Testis (tissue), 2 donors: ENCODE measurements around the gene NFIB.

Experiments used
- POLR2A ChIP-seq: fragments of 450-650 bp; IDR thresholded peaks from one replicate; pipeline ENCODE4 v1.6.1; 2017; ENCODE audit warnings: antibody characterized with exemption, mild to moderate bottlenecking, moderate library complexity
- TF ChIP-seq, protein P1 (sequence below), 3 experiments: fragments of 450-650 bp in 2 of 3; fragments of 200-600 bp in 1 of 3; sonication (generic) in 1 of 3; IDR thresholded peaks; one replicate each; pipeline ENCODE4 v1.5.1; 2016 to 2019; ENCODE audit warnings: antibody characterized with exemption in 3 of 3, mild to moderate bottlenecking in 2 of 3, moderate library complexity in 1 of 3

DNA sequence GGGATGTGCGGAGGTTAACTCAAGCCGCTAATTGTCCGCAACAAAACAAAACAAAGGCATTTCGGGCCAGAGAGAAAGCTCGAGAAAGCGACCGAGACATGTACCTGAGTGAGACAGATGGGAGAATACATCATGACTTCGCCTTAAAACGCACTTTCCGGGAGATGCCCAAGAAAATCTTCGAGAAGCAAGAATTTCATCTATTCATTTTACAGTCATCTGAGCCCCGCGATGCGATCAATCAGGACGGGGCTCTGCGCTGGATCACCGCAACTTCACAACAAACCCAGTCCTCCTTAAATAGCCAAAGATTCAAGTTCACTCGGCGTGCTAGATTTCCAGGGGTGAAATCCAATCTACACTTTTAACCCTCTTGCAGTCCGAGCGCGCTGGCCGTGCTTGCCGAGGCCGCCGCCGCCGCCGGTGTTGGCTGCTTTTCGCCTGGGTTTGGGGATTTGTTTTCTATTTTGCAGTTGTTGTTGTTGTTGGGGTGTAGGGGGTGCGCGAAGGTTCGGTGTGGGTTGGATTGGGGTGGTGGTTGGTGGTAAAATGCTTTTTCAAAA, 482 bp downstream of the NFIB start:
- TF ChIP-seq, protein P1, sequence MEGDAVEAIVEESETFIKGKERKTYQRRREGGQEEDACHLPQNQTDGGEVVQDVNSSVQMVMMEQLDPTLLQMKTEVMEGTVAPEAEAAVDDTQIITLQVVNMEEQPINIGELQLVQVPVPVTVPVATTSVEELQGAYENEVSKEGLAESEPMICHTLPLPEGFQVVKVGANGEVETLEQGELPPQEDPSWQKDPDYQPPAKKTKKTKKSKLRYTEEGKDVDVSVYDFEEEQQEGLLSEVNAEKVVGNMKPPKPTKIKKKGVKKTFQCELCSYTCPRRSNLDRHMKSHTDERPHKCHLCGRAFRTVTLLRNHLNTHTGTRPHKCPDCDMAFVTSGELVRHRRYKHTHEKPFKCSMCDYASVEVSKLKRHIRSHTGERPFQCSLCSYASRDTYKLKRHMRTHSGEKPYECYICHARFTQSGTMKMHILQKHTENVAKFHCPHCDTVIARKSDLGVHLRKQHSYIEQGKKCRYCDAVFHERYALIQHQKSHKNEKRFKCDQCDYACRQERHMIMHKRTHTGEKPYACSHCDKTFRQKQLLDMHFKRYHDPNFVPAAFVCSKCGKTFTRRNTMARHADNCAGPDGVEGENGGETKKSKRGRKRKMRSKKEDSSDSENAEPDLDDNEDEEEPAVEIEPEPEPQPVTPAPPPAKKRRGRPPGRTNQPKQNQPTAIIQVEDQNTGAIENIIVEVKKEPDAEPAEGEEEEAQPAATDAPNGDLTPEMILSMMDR (IDR thresholded peaks at IDR 0.05) = no peak
- no peak for TF ChIP-seq POLR2A
